Prostate gland (tissue), 2 donors: ENCODE measurements around the gene KLHL18.

ENCODE experiments used
- CTCF ChIP-seq, 4 experiments: fragments of 200-600 bp in 2 of 4; fragments of 450-650 bp in 2 of 4; sonication (generic) in 2 of 4; IDR thresholded peaks; 1 replicate in 3 of 4; 2 replicates in 1 of 4; pipeline ENCODE4 v1.5.1; 2016 to 2019; ENCODE audit warnings: antibody characterized with exemption in 4 of 4, mild to moderate bottlenecking in 2 of 4, moderate library complexity in 2 of 4
- POLR2A ChIP-seq: fragments of 450-650 bp; IDR thresholded peaks from one replicate; pipeline ENCODE4 v1.6.1; 2016; ENCODE audit warnings: antibody characterized with exemption, mild to moderate bottlenecking
- POLR2AphosphoS5 ChIP-seq: sonication (generic); formaldehyde crosslinking; IDR thresholded peaks from one replicate; pipeline ENCODE4 v1.6.1; 2017; ENCODE audit warnings: antibody characterized with exemption

DNA sequence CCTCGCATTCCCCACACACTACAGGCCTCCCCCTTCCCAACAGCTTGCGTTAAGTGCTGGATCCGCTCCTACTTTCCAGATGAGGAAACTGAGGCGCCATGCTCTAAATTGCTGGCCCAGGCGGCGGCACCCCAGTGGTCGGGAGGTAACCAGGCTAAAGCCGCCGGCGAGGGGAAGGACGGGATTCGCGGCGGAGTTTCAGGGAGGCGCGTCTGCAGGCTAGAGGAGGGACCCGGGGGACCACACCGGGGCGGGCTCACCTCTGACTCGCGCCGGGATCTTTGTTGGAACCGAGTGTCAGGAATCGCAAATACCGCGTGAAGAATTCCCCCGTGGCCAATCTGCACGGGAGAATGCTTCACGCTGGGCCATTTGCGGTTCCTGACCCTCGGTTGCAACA is 73.5 kb downstream of the KLHL18 start:
- no peak for TF ChIP-seq CTCF (IDR thresholded peaks at IDR 0.05)
- no peak for TF ChIP-seq POLR2A
- no peak for TF ChIP-seq POLR2AphosphoS5
